HUES48 (cell line): ENCODE results near the gene ZDBF2.
A peak's percentile ranks its signal among the peaks of the same experiment; 100 is the strongest.
"Not testable (repeated sequence)": the region's sequence is repeated elsewhere in the genome, so short reads cannot be mapped to it uniquely, and the experiment has no call there.

Source experiments
- H3K27ac ChIP-seq: one replicate; pipeline ENCODE4 v1.7.0; 2013; ENCODE audit warnings: low read depth, low read length, inconsistent platforms
- H3K27me3 ChIP-seq: 2 replicates; pipeline ENCODE4 v1.6.1; 2013; ENCODE audit warnings: mild to moderate bottlenecking, low read length; ENCODE audit not compliant: control insufficient read depth, insufficient read depth
- H3K36me3 ChIP-seq: 2 replicates; pipeline ENCODE4 v1.6.1; 2013; ENCODE audit warnings: low read length; ENCODE audit not compliant: control insufficient read depth, insufficient read depth
- H3K4me1 ChIP-seq: 2 replicates; pipeline ENCODE4 v1.6.1; 2013; ENCODE audit warnings: mild to moderate bottlenecking, low read length; ENCODE audit not compliant: control insufficient read depth, insufficient read depth
- H3K4me3 ChIP-seq: 2 replicates; pipeline ENCODE4 v1.5.1; 2013; ENCODE audit warnings: mild to moderate bottlenecking, low read depth, low read length
- H3K9ac ChIP-seq: 2 replicates; pipeline ENCODE4 v1.6.1; 2013; ENCODE audit warnings: mild to moderate bottlenecking, low read depth, low read length, moderate library complexity
- H3K9me3 ChIP-seq: 2 replicates; pipeline ENCODE4 v1.6.1; 2013; ENCODE audit warnings: low read length; ENCODE audit not compliant: control insufficient read depth, insufficient read depth

ZDBF2 gene

DNA sequence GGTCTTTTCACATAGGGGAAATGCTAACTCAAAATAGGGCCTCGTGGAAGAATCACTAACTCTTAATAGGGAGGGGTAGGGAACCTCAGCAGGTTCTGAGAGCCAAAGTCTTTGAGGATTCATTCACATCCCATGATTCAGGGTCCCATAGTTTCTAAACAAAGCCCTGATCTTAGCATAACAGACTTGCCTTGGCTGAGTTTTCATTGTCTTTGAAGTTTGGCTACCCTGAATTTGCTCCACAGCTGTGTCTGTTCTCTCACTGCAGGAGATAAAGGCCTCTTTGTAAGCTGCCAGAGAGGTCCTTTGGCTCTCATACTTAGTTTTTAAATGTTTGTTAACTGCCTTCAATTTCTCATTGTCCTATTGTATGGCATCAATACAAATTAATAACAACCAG lies 54.5 kb downstream of the ZDBF2 start:
- H3K9me3 ChIP-seq, result no peaks in the 10 kb centered on the region
- no peak overlapping the region for H3K4me3 ChIP-seq
- no peaks in the 10 kb centered on the region for H3K36me3 ChIP-seq
- H3K27me3 ChIP-seq, result no peaks in the 10 kb centered on the region
- H3K27ac ChIP-seq, result peak overlapping the region; percentile 84
- H3K4me1 ChIP-seq, result peaks cover 14% of the 10 kb centered on the region
- no peak overlapping the region for H3K9ac ChIP-seq

DNA sequence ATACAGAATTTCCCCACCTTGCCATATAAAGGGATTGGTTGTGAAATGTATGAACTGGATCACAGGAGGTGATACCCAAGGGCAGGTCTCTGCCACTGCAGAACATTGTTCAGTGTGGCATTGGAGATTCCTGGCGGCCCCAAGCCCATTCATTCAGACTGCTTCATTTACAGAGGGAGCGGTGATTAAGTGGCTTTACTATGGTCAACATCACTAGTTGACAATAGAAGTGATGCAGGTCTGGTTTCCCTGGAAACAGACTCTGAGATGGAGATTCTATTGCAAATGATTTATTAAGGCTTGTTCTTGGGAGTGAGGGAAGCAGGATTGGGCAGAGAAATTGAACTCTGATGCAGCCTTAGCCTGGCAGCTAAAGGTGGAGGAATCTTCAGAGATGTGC lies 62.4 kb downstream of the ZDBF2 start:
- no peaks in the 10 kb centered on the region for H3K27me3 ChIP-seq
- no peaks in the 10 kb centered on the region for H3K36me3 ChIP-seq
- H3K9me3 ChIP-seq, result no peaks in the 10 kb centered on the region
- H3K4me1 ChIP-seq, result no peaks in the 10 kb centered on the region
- H3K9ac ChIP-seq, result no peak overlapping the region
- no peak overlapping the region for H3K27ac ChIP-seq
- H3K4me3 ChIP-seq, result no peak overlapping the region

DNA sequence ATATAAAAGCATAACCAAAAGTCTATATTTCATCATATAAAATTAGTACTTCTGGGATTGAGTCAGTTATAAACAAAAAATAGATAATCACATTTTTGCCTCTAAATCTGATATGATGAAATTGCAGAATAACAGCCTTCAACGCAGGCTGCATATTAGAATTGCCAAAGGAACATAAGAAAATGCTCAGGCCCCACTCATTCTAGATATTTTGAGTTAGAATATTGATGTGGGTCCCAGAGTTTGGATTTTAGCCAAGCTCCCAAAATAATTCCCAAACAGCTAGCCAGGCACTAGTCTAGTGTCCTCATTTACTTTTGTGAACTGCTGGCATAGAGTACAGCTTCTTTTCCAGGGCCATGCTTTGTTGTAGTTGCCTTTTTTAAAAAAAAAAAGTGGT lies 63.5 kb downstream of the ZDBF2 start:
- Histone ChIP-seq H3K27ac (no peak overlapping the region), H3K36me3 (no peaks in the 10 kb centered on the region), H3K27me3 (no peaks in the 10 kb centered on the region), H3K4me3 (no peak overlapping the region), H3K9me3 (no peaks in the 10 kb centered on the region), H3K9ac (no peak overlapping the region), H3K4me1 (no peaks in the 10 kb centered on the region)

DNA sequence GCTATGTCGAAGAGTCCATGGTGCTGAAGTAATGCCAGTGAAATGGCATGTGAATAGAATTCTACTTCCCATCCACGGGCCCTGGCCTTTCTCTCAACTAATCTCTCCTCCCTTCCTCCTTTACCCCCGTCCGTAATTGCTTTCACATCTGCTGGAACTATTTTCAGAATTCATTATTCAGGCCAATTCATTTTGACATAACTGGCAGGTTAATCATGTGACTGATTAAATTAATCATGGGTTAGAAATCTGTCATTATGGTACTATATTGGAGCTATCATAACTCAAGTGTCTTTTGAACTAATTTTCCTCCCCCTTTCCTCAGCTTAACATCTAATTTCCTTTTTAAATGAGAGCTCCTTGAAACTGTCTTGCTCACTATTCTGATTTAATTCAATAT lies 66.9 kb downstream of the ZDBF2 start:
- Histone ChIP-seq H3K4me3 (no peak overlapping the region), H3K9ac (no peak overlapping the region), H3K9me3 (peaks cover 8% of the 10 kb centered on the region; the same call in 1 of the 2 replicates), H3K27me3 (no peaks in the 10 kb centered on the region), H3K4me1 (no peaks in the 10 kb centered on the region), H3K27ac (no peak overlapping the region), H3K36me3 (no peaks in the 10 kb centered on the region)

DNA sequence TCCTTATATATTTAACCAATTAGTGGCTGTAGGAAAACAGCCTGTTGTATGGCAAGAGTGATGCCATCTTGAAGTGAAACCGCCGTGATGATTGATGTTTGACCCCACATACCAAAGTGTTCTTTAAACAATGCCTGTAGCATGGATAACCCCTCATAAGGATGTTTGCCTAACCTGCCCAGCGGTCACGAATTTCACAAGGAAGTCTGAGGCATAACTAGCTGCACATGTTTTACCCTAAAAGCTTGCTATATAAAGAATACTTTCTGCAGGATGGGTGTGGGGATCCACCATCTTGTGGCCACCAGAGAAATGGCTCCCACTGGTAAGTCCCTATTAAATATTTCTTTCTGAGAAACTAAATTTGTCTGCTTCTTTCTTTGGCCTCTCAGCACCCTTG lies 68.7 kb downstream of the ZDBF2 start:
- Histone ChIP-seq H3K4me3 (no peak overlapping the region), H3K9ac (no peak overlapping the region), H3K27me3 (no peaks in the 10 kb centered on the region), H3K27ac (no peak overlapping the region), H3K4me1 (no peaks in the 10 kb centered on the region), H3K36me3 (no peaks in the 10 kb centered on the region), H3K9me3 (peaks cover 8% of the 10 kb centered on the region; the same call in 1 of the 2 replicates)

DNA sequence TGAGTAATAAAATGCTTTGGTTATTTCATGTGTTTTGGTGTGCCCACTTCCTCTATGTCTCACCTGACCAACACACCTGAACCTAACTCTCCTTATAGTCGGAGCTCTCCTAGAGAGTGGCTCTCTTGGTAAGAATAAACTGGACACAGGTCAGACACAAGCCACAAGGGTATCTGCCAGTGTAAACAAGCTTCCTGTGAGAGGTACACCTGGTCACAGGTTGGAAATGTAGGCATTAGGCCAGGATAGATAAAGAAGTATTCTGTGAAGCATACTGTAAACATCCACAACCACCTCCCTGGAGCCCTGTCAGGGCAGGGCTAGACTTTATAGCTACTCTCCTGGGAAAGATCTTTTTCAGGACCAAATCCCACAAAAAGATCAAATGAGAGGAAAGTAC lies 69.4 kb downstream of the ZDBF2 start:
- Histone ChIP-seq H3K4me3 (no peak overlapping the region), H3K9ac (no peak overlapping the region), H3K27ac (no peak overlapping the region), H3K27me3 (no peaks in the 10 kb centered on the region), H3K9me3 (peaks cover 8% of the 10 kb centered on the region; the same call in 1 of the 2 replicates), H3K4me1 (no peaks in the 10 kb centered on the region), H3K36me3 (no peaks in the 10 kb centered on the region)

DNA sequence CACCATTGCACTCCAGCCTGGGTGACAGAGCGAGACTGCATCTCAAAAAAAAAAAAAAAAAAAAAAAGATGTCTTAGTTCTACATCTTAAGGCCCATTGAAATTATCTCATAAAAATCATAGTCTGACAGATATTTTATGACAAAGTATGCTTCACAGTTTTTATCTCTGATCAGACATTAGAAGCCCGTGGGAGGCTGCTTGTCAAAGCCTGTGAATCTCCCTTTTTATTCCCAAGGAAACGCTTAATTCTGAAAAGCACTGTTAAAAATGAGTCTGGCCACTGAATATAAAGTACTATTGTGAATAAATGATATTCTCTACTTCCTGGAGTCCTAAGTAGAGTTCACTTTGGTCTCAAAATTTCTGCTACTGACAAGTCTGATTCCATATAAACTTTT lies 71.1 kb downstream of the ZDBF2 start:
- Histone ChIP-seq H3K4me1 (no peaks in the 10 kb centered on the region), H3K36me3 (no peaks in the 10 kb centered on the region), H3K27ac (no peak overlapping the region), H3K9me3 (peaks cover 13% of the 10 kb centered on the region), H3K27me3 (no peaks in the 10 kb centered on the region), H3K4me3 (no peak overlapping the region), H3K9ac (no peak overlapping the region)

DNA sequence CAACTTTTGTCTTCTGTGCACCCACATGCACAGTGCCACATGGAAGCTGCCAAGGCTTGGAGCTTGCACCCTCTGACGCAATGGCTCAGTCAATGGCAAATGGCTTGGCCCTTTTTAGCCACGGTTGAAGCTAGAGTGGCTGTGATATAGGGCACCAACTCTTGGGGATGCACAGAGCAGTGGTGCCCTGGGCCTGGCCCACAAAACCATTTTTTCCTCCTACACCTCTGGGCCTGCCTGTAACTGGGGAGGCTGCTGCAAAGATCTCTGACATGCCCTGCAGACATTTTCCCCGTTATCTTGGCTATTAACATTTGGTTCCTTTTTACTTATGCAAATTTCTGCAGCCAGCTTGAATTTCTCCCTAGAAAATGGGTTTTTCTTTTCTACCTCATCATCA lies 74.9 kb downstream of the ZDBF2 start:
- H3K4me3 ChIP-seq, result no peak overlapping the region
- no peak overlapping the region for H3K9ac ChIP-seq
- H3K27me3 ChIP-seq, result no peaks in the 10 kb centered on the region
- no peak overlapping the region for H3K27ac ChIP-seq
- no peaks in the 10 kb centered on the region for H3K4me1 ChIP-seq
- H3K36me3 ChIP-seq, result no peaks in the 10 kb centered on the region
- H3K9me3 ChIP-seq, result peaks cover 13% of the 10 kb centered on the region

DNA sequence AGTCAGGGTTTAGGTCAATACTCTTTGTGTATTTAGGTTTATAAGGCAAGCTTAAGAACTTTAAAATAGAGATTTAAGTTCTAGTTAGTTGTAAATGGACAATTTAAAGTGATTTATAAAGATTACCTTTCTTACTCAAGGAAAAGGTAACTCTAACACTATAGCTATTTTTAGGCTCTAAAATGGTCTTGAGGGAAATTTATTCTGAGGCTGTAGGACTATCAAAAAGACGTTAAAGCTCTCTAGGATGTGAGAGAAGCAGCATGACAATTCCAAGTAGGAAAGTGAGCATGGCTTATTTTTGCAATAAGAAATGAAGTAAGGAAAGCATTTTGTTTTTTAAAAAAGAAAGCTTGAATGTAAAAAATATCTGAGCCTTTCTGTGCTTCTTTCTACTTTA lies 78.1 kb downstream of the ZDBF2 start:
- Histone ChIP-seq H3K27me3 (no peaks in the 10 kb centered on the region), H3K27ac (no peak overlapping the region), H3K4me1 (no peaks in the 10 kb centered on the region), H3K36me3 (no peaks in the 10 kb centered on the region), H3K9me3 (peaks cover 5% of the 10 kb centered on the region), H3K9ac (no peak overlapping the region), H3K4me3 (no peak overlapping the region)

DNA sequence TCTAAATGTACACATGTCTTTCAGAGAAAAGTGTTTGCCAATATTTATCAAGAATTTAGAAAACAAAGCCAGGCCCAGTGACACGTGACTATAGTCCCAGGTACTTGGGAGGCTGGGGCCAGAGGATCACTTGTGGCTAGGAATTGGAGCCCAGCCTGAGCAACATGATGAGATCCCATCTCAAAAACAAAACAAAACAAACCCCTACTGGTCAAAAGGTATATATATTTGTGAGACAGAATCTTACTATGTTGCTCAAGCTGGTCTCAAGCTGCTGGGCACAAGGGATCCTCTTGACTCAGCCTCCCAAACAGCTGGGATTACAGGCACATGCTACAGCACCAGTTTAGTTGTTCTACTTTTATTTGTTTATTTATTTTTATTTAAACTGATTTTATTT lies 79.2 kb downstream of the ZDBF2 start:
- no peak overlapping the region for H3K4me3 ChIP-seq
- H3K36me3 ChIP-seq, result no peaks in the 10 kb centered on the region
- H3K27ac ChIP-seq, result no peak overlapping the region

DNA sequence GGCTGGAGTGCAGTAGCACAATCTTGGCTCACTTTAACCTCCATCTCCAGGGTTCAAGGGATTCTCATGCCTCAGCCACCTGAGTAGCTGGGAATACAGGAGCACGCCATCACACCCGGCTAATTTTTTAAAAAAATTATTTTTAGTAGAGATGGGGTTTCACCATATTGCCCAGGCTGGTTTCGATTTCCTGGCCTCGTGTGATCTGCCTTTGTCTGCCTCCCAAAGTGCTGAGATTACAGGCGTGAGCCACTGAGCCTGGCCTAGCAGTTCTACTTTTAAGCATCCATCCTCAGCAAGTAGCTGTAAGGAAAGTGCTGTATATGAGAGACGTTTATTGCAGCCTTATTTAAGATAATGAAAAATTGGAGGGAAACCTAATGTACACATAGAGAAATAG lies 79.7 kb downstream of the ZDBF2 start:
- no peaks in the 10 kb centered on the region for H3K27me3 ChIP-seq
- H3K36me3 ChIP-seq, result no peaks in the 10 kb centered on the region
- H3K9me3 ChIP-seq, result peaks cover 2% of the 10 kb centered on the region
- H3K27ac ChIP-seq, result no peak overlapping the region
- no peak overlapping the region for H3K4me3 ChIP-seq
- H3K9ac ChIP-seq, result no peak overlapping the region
- H3K4me1 ChIP-seq, result no peaks in the 10 kb centered on the region

More for the DNA sequence above, 79.2 kb downstream of the ZDBF2 start:
- Histone ChIP-seq H3K27me3 (no peaks in the 10 kb centered on the region), H3K9ac (no peak overlapping the region), H3K4me1 (no peaks in the 10 kb centered on the region), H3K9me3 (peaks cover 5% of the 10 kb centered on the region)

DNA sequence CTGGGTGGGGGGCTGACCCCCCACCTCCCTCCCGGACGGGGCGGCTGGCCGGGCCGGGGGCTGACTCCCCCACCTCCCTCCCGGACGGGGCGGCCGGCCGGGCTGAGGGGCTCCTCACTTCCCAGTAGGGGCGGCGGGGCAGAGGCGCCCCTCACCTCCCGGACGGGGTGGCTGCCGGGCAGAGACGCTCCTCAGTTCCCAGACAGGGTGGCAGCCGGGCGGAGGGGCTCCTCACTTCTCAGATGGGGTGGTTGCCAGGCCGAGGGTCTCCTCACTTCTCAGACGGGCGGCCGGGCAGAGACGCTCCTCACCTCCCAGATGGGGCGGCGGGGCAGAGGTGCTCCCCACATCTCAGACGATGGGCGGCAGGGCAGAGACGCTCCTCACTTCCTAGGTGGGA lies 82.4 kb downstream of the ZDBF2 start:
- not testable (repeated sequence) for H3K27ac ChIP-seq, H3K36me3 ChIP-seq, H3K4me3 ChIP-seq, H3K9me3 ChIP-seq, H3K27me3 ChIP-seq, H3K4me1 ChIP-seq, H3K9ac ChIP-seq
